HG03460 (cell line): ENCODE data around the gene HBEGF.

Experiments
- ATAC-seq: cut with Tn5 transposase; IDR thresholded peaks from one replicate; pipeline ENCODE4 v1.9.1; 2021; ENCODE audit not compliant: unreplicated experiment

The HBEGF gene

DNA sequence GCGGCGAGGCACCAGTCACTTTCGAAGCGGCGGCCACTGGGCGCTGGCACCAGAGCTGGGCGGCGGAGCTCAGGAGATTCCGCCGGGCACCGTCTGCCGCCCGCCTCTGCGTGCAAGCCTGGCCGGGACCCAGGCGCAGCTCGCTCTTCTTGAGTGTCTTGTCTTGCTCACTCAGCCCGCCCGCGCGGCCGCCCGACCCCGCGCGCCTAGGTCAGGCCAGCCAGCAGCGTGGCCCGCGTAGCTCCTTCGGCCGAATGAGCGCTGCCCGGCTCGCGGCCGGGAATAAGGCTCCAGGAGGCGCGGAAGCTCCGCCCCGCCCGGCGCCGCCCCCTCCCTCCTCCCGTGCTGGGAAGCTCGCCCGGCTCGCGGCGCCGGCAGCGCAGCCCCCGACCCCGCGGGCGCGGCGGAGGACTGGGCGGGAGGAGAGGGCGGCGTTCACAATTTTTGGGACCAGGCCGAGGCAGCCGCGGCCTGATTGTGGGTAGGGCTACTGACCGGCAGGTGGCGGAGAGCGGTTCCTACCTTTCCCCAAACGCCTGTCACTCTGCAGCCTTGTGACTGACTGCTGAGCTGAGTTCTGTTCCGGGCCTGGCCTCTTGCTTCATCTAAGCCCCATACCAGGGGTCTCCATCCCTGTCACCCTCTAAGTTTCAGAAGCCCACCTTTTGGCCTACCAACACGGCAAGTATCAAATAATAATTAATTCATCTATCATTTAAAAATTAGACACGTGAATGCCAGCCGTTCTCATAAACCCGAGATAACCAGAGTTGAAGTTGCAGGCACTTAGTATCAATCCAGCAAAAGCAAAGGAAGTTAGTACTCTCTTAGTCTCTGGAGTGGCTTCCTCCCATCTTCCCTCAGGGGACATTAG is at the start of gene HBEGF:
TSS of gene HBEGF (minus strand) at position 256 of the 874 bp plus-strand sequence. CDS start 275 bp downstream, outside the sequence.
- peak; percentile 72 for ATAC-seq

- ATAC-seq: no peak
Observed at GRCh38 chr5:140393738-140394137, 47.3 kb upstream of the HBEGF start.

DNA sequence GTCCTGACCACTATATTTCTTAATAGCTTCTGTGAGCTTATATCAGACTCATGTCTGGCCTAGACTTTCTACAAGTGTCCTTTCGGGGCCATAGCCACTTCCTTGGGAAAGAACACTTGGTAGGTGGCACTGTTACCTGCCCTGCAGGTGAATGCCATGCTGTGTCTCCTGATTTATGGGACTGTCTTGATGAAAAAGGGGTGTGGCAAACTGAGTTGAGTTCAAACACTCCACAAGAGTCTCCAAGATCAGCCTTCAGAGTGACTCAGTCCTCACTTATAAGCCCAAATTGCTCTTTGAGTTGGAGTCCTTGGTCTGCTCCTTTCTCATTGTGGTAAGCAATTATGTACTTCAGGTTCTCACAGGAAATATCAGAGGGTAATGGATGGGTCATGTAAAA is 45.3 kb upstream of the HBEGF start:
- ATAC-seq: no peak

DNA sequence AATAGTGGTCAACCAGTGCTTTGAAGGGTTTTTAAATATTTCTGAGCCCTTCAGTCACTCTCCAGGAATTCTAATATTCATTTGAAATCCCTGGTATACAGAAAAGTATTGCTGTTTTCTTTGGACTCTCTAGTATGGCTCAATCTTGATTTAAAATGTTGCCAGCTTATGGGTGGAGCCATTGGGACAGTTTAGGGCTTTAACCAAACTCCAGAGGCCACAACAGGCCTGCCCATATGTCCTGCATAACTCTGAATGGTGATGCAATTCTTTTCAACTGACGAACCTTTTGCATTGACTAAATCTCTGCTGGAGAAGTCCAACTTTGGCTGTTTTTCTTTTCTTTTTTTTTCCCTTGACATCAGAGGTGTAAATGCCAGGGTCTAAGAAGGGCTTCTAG is 44.9 kb upstream of the HBEGF start:
- ATAC-seq: no peak

DNA sequence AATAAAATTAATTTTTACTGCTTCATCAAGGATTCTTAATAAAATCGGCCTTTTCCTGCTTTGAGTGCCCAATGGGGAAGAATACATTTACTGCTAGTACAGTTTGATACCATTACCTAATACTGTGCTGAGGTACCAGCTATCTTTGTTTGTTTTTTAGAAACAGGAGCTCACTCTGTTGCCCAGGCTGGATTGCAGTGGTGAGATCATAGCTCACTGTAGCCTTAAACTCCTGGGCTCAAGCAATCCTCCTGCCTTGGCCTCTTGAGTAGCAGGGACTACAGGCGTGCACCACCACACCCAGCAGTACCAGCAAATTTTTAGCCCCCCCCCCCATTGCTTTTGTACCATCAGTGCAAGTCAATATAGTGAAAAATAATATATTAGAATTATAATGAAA is 41.6 kb upstream of the HBEGF start:
- ATAC-seq: no peak

DNA sequence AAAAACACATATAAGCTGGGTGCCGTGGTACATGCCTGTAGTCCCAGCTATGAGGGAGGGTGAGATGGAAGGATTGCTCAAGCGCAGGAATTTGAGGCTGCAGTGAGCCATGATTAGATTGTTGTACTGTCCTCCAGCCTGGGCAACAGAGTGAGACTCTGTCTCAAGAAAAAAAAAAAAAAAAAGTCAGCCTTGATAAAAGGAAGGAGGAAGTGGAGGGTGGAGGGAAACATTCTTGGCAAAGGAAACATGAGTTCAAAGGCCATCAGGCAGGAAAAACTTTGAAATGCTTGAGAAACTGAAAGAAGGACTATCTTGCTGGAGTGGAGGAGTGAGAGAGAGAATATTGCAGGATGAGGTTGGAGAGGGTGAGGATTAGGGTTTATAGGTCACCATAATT is 36.9 kb upstream of the HBEGF start:
- ATAC-seq: no peak

GRCh38 chr5:140382866-140383265 is 36.5 kb upstream of the HBEGF start:
- no peak for ATAC-seq

DNA sequence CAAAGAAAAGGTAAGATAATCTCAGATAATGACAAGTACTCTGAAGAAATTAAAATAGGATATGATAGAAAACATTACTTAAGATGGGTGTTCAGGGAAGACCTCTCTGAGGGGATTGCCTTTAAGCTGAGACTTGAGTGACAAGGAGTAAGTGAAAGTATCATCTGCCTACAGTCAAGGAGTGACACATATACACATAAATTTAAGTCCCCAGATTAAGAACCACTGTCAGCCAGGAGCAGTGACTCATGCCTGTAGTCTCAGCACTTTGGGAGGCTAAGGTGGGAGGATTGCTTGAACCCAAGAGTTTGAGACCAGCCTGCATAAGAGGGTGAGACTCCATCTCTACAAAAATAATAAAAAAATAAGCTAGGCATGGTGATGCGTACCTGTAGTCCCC is 35.6 kb upstream of the HBEGF start:
- no peak for ATAC-seq

- ATAC-seq: no peak
Observed at GRCh38 chr5:140381351-140381750, 34.9 kb upstream of the HBEGF start.

- ATAC-seq: no peak
Observed at GRCh38 chr5:140372971-140373487, 26.6 kb upstream of the HBEGF start.

GRCh38 chr5:140371356-140372151 is 25.2 kb upstream of the HBEGF start:
- ATAC-seq: no peak

DNA sequence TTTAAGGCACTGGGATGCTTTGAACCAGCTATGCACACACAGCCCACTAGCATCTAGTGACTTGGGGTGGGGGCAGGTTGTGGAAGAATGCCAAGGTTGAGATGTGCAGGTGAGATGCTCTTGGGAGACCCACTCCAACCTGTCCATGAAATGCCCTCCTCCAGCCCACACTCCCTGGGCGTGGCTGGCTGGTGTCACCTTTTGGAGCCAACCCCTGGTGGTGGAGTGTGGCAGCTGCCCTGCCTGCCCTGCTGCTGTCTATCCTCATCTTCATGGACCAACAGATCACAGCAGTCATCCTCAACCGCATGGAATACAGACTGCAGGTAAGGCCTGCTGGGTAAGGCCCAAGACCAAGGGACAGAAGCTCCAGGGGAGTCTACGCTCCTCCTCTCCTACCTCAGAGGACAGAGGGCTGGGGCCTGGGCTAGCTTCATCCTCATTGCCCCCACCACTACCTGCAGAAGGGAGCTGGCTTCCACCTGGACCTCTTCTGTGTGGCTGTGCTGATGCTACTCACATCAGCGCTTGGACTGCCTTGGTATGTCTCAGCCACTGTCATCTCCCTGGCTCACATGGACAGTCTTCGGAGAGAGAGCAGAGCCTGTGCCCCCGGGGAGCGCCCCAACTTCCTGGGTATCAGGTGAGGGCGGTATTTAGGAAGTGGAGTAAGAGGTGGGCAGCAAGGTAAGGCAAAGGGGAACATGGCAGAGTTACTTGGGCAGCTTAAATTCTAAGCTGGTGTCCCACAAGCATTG is 21.0 kb upstream of the HBEGF start:
- no peak for ATAC-seq

GRCh38 chr5:140366589-140367255 is 20.3 kb upstream of the HBEGF start:
- ATAC-seq: no peak

GRCh38 chr5:140365941-140366340 is 19.5 kb upstream of the HBEGF start:
- ATAC-seq: no peak

DNA sequence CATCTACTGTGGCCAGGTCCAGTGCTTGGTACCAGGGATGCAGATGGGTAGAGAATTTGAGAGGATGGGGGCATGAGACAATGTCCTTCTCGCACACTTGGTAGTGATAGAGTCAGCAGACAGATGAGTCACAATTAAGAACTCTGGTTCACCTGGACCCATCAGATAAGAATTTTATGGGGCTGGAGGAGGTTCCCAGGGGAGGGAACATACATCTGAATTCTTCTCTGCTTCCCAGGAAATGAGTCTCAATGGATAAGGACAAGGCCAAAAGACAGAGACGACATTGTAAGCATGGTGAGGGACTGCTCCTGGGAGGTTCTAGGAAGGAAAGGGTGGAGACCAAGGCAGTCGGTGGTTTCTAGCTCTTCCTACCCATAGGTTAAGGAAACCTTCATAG is 18.9 kb upstream of the HBEGF start:
- no peak for ATAC-seq

GRCh38 chr5:140364472-140364765 is 18.0 kb upstream of the HBEGF start:
- no peak for ATAC-seq

DNA sequence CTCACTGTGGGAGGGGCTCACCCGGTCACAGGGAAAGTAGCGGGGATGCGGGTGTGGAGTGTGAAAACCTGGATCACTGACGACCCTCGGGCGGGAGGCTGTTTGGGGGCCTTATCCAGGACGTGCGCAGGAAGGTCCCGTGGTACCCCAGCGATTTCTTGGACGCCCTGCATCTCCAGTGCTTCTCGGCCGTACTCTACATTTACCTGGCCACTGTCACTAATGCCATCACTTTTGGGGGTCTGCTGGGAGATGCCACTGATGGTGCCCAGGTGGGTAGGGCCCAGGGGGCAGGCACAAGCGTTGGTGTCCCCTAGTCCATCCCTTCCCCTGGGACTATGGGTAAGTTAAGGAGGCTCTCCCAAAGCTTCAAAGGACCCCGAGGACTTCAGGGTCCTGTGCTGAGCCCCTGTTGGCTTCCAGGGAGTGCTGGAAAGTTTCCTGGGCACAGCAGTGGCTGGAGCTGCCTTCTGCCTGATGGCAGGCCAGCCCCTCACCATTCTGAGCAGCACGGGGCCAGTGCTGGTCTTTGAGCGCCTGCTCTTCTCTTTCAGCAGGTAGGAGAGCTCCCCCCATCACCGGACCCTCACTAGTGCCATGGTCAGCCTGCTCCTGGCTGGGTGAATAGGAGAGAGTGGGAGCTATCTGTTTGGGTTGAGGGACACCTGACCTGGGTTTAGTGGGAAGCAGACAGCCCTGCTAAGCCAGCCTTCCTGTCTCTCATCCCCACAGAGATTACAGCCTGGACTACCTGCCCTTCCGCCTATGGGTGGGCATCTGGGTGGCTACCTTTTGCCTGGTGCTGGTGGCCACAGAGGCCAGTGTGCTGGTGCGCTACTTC is 17.4 kb upstream of the HBEGF start:
- ATAC-seq: no peak

DNA sequence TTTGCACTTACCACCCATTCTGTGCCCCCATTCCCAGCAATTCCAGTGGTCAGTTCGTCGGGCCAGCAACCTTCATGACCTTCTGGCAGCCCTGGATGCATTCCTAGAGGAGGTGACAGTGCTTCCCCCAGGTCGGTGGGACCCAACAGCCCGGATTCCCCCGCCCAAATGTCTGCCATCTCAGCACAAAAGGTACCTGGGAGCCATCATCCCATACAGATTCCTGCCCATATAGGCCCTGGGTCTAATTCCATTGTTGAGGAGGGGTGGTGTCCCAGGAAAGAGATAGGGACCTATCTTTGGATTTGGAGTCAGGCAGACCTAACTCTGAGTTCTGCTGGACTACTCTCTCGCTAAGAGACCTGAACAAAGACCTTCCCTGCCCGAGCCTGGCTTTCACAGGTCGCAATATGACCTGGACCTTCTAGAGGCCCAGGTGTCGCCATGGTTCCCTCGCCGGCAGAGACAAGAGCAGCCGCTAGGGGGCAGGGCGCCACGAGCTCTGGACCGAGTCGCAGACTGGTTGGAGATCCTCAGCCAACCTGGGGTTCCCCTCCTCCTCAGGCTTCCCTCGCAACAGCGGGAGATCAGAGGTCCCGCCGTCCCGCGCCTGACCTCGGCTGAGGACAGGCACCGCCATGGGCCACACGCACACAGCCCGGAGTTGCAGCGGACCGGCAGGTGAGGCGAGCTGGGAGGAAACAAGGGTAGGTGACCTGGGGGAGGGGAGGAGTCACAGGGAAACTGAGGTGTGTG is 16.6 kb upstream of the HBEGF start:
- ATAC-seq: peak; percentile 80

- no peak for ATAC-seq
Observed at GRCh38 chr5:140362311-140362710, 15.9 kb upstream of the HBEGF start.
